Thyroid gland (tissue), 4 donors: ENCODE data around the gene TOP1. TPM values are rescaled to one million over a fixed set of nuclear protein-coding genes. Genes with fewer than 3 reads are reported as not detected.
A peak's percentile ranks its signal among the peaks of the same experiment; 100 is the strongest.

Experiments
- DNase-seq, 2 donors: peaks; one replicate each; pipeline ENCODE4 v3.0.0-alpha.2; 2019
- H3K27ac ChIP-seq, 3 donors: fragments of 200-600 bp; sonication (generic); 1 replicate in 2 of 3; 2 replicates in 1 of 3; pipeline ENCODE4 v1.5.1; 2016 to 2019; ENCODE audit warnings: mild to moderate bottlenecking in 1 of 3, moderate library complexity in 1 of 3
- H3K27me3 ChIP-seq: fragments of 200-600 bp; sonication (generic); one replicate; pipeline ENCODE4 v1.5.1; 2019
- H3K36me3 ChIP-seq, 2 donors: fragments of 200-600 bp; sonication (generic); one replicate each; pipeline ENCODE4 v1.5.1; 2016 to 2019
- H3K4me1 ChIP-seq, 2 donors: fragments of 200-600 bp; sonication (generic); one replicate each; pipeline ENCODE4 v1.5.1; 2017 to 2019
- H3K4me3 ChIP-seq, 3 donors: fragments of 200-600 bp; sonication (generic); replicated peaks in 1 of 3; 1 replicate in 2 of 3; 2 replicates in 1 of 3; pipeline ENCODE4 v1.5.1; 2016; ENCODE audit warnings: mild to moderate bottlenecking in 1 of 3
- H3K9me3 ChIP-seq: fragments of 200-600 bp; sonication (generic); one replicate; pipeline ENCODE4 v1.5.1; 2017
- POLR2A ChIP-seq, 2 donors: fragments of 450-650 bp; IDR thresholded peaks; one replicate each; pipeline ENCODE4 v1.6.1; 2017; ENCODE audit warnings: antibody characterized with exemption in 2 of 2, mild to moderate bottlenecking in 2 of 2, moderate library complexity in 1 of 2
- WGBS, 2 donors: methylation state at CpG; one replicate each; pipeline ENCODE4 v1.1.5; 2017; 5-methylcytosine and 5-hydroxymethylcytosine counted together
- intact Hi-C: fragments of 100-400 bp; cut with DNase I; formaldehyde crosslinking; loops from one replicate; pipeline ENCODE4 v1.15.1; 2023
- total RNA-seq, 4 donors: library from RNA; depleted of rRNA; stranded (reverse); fragments of >200 nt; gene quantifications; one replicate each; pipeline ENCODE4 v1.2.3, GENCODE V29; 2016
- TF ChIP-seq, protein P1 (sequence below), 6 experiments: fragments of 200-600 bp in 3 of 6; fragments of 450-650 bp in 3 of 6; sonication (generic) in 3 of 6; IDR thresholded peaks; one replicate each; pipeline ENCODE4 v1.5.1; 2016 to 2019; ENCODE audit warnings: antibody characterized with exemption in 6 of 6, mild to moderate bottlenecking in 2 of 6, inconsistent platforms in 1 of 6, moderate library complexity in 1 of 6

The TOP1 gene
- total RNA-seq, 4 donors from 2014 or later, result 31.3 to 46.3 (median 41.4) TPM

- DNase-seq, result no peak
- 93 to 98% methylated on average over 9 of the region's 9 CpGs for WGBS, 2 donors
- no peaks in the 10 kb centered on the region for H3K27me3 ChIP-seq
- no peaks in the 10 kb centered on the region for H3K36me3 ChIP-seq
- intact Hi-C loops, result no loop called here
- no peaks in the 10 kb centered on the region for H3K9me3 ChIP-seq
- H3K27ac ChIP-seq, result no peak overlapping the region
- TF ChIP-seq, protein P1, sequence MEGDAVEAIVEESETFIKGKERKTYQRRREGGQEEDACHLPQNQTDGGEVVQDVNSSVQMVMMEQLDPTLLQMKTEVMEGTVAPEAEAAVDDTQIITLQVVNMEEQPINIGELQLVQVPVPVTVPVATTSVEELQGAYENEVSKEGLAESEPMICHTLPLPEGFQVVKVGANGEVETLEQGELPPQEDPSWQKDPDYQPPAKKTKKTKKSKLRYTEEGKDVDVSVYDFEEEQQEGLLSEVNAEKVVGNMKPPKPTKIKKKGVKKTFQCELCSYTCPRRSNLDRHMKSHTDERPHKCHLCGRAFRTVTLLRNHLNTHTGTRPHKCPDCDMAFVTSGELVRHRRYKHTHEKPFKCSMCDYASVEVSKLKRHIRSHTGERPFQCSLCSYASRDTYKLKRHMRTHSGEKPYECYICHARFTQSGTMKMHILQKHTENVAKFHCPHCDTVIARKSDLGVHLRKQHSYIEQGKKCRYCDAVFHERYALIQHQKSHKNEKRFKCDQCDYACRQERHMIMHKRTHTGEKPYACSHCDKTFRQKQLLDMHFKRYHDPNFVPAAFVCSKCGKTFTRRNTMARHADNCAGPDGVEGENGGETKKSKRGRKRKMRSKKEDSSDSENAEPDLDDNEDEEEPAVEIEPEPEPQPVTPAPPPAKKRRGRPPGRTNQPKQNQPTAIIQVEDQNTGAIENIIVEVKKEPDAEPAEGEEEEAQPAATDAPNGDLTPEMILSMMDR (IDR thresholded peaks at IDR 0.05), result no peak
- no peak for TF ChIP-seq POLR2A (IDR thresholded peaks at IDR 0.05)
- no peak overlapping the region for H3K4me3 ChIP-seq
- H3K4me1 ChIP-seq, result peaks cover 34 to 56% of the 10 kb centered on the region in 2 donors
Measured at GRCh38 chr20:41044409-41045062, 15.9 kb downstream of the TOP1 start.

GRCh38 chr20:41045671-41046070 is 17.0 kb downstream of the TOP1 start:
- intact Hi-C loops, result no loop called here
- no peak for DNase-seq
- TF ChIP-seq, protein P1 (IDR thresholded peaks at IDR 0.05), result no peak
- TF ChIP-seq POLR2A (IDR thresholded peaks at IDR 0.05), result no peak
- H3K27me3 ChIP-seq, result no peaks in the 10 kb centered on the region
- H3K4me1 ChIP-seq, result peaks cover 46 to 60% of the 10 kb centered on the region in 2 donors
- no peak overlapping the region for H3K4me3 ChIP-seq
- H3K36me3 ChIP-seq, result no peaks in the 10 kb centered on the region
- no peaks in the 10 kb centered on the region for H3K9me3 ChIP-seq
- peak overlapping the region in 1 of 3 donors; percentile 80 for H3K27ac ChIP-seq
- 82 to 90% methylated on average over 2 of the region's 2 CpGs for WGBS, 2 donors

DNA sequence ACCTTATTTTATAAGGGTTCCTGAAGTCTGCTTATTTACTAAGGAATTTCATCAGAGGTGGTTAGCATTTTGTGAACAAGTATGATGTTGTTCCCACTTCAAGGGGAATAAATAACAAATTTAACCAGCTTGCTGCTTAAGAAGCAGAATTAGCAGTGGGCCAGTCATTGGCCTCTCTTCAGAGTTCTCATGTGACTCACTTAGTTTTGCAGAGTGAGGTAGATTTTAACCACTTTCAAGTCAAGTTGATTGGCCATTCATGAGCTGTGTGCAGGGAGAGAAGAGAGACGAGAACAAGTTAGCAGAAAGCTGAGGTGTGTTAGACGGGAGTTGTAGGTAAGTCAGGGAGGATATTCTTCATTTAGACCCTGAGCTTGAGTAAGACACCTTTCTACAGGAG is 18.1 kb downstream of the TOP1 start:
- peaks cover 55 to 65% of the 10 kb centered on the region in 2 donors for H3K4me1 ChIP-seq

GRCh38 chr20:41047279-41047974 is 18.8 kb downstream of the TOP1 start:
- no peaks in the 10 kb centered on the region for H3K36me3 ChIP-seq
- no peak overlapping the region for H3K4me3 ChIP-seq
- peak overlapping the region; percentile 51 to 80 (median 71) for H3K27ac ChIP-seq
- no peak for DNase-seq
- intact Hi-C loops, result no loop called here
- no peaks in the 10 kb centered on the region for H3K27me3 ChIP-seq
- H3K4me1 ChIP-seq, result peaks cover 62 to 69% of the 10 kb centered on the region in 2 donors
- no peak for TF ChIP-seq POLR2A (IDR thresholded peaks at IDR 0.05)
- TF ChIP-seq, protein P1 (IDR thresholded peaks at IDR 0.05), result no peak
- no peaks in the 10 kb centered on the region for H3K9me3 ChIP-seq
- 54 to 64% methylated on average over 5 of the region's 5 CpGs for WGBS, 2 donors

More for the DNA sequence above, 18.1 kb downstream of the TOP1 start:
- peak; percentile 26 to 35 for DNase-seq
- intact Hi-C loops, result no loop called here
- no peak overlapping the region for H3K4me3 ChIP-seq
- no peaks in the 10 kb centered on the region for H3K36me3 ChIP-seq
- no peaks in the 10 kb centered on the region for H3K27me3 ChIP-seq
- 34 to 48% methylated on average over 2 of the region's 2 CpGs for WGBS, 2 donors
- TF ChIP-seq POLR2A (IDR thresholded peaks at IDR 0.05), result no peak
- TF ChIP-seq, protein P1 (IDR thresholded peaks at IDR 0.05), result no peak
- peak overlapping the region; percentile 51 to 80 (median 71) for H3K27ac ChIP-seq
- no peaks in the 10 kb centered on the region for H3K9me3 ChIP-seq

DNA sequence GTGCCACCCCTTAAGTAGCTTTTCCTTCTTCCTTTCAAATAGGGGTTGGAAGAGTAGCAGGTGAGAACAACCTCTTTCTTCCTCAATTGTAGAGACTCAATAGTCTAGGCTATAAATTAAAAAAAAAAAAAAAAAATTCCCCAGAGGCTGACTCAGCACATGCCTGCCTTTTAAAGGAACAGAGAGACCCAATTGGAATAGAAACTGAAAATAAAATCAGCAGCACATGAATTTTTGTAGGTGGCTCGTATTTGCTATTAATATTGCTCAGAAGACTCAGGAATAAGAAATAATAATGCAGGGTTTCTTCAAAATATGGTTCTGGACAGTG is 19.3 kb downstream of the TOP1 start:
- TF ChIP-seq, protein P1 (IDR thresholded peaks at IDR 0.05), result no peak
- no peak for TF ChIP-seq POLR2A (IDR thresholded peaks at IDR 0.05)
- Histone ChIP-seq H3K36me3 (no peaks in the 10 kb centered on the region), H3K27ac (peak overlapping the region; percentile 37 to 80 (median 71)), H3K9me3 (no peaks in the 10 kb centered on the region), H3K4me3 (no peak overlapping the region), H3K27me3 (no peaks in the 10 kb centered on the region), H3K4me1 (peaks cover 67 to 74% of the 10 kb centered on the region in 2 donors)
- no peak for DNase-seq
- WGBS, 2 donors, result 33 to 46% methylated on average over 1 of the region's 1 CpG
- intact Hi-C loops, result no loop called here
